ENCODE data around the gene TMEM63B. TPM values are rescaled to one million over a fixed set of nuclear protein-coding genes. Genes with fewer than 3 reads are reported as not detected.

The TMEM63B gene
- total and polyA plus RNA-seq, 9 of the 15 experiments (the other 6 are each of a cell fraction or from before 2014, with no cell fraction given), result 0.14 to 39.4 (median 14.4) TPM

- TF ChIP-seq ZNF780A (CRISPR knock-in tag; IDR thresholded peaks at IDR 0.05), result no peak
- no peak for TF ChIP-seq PATZ1 (CRISPR knock-in tag; IDR thresholded peaks at IDR 0.05; ENCODE audit: borderline replicate concordance)
- no peak for TF ChIP-seq ZNF57 (CRISPR knock-in tag; IDR thresholded peaks at IDR 0.05)
- no peak for TF ChIP-seq PTBP1 (IDR thresholded peaks at IDR 0.05; ENCODE audit: low read depth, low read length)
- TF ChIP-seq FOXP1 (CRISPR knock-in tag; IDR thresholded peaks at IDR 0.05), result 0 out of 2 replicates have a peak, but pooled peaks have one; percentile 79
- TF ChIP-seq TBL1XR1 (IDR thresholded peaks at IDR 0.05; ENCODE audit: low read length in 2 of 2), result no peak
- no peak for TF ChIP-seq HINFP (tag; conservative IDR thresholded peaks at IDR 0.05; ENCODE audit: low read depth)
- TF ChIP-seq TGIF2 (CRISPR knock-in tag; IDR thresholded peaks at IDR 0.05), result no peak
- TF ChIP-seq KLF10 (CRISPR knock-in tag; IDR thresholded peaks at IDR 0.05), result no peak
- TF ChIP-seq CEBPB (tag; IDR thresholded peaks at IDR 0.05), result no peak
- TF ChIP-seq RB1 (IDR thresholded peaks at IDR 0.05; ENCODE audit: low read depth), result no peak; the same call in 1 of the 2 replicates
- TF ChIP-seq ZNF551 (CRISPR knock-in tag; IDR thresholded peaks at IDR 0.05), result no peak
- TF ChIP-seq CREB3 (tag; conservative IDR thresholded peaks at IDR 0.05; ENCODE audit: low read depth), result no peak
- TF ChIP-seq MECOM (CRISPR knock-in tag; IDR thresholded peaks at IDR 0.05), result no peak
- TF ChIP-seq ZNF140 (CRISPR knock-in tag; IDR thresholded peaks at IDR 0.05), result no peak
- no peak for TF ChIP-seq RFX5 (IDR thresholded peaks at IDR 0.05; ENCODE audit: low read depth, low read length)
- TF ChIP-seq ZBTB8A (IDR thresholded peaks at IDR 0.05; ENCODE audit: partially characterized antibody), result no peak
- TF ChIP-seq ETS1 (conservative IDR thresholded peaks at IDR 0.05; ENCODE audit: control insufficient read depth, low read depth, low read length), result no peak
- TF ChIP-seq ZNF263 (CRISPR knock-in tag; IDR thresholded peaks at IDR 0.05; ENCODE audit: borderline replicate concordance), result 0 out of 2 replicates have a peak, but pooled peaks have one; percentile 50
- TF ChIP-seq GABPB1 (CRISPR knock-in tag; IDR thresholded peaks at IDR 0.05), result no peak
- no peak for TF ChIP-seq KLF6 (CRISPR knock-in tag; IDR thresholded peaks at IDR 0.05; ENCODE audit: borderline replicate concordance)
These were observed 915 bp downstream of the TMEM63B start (continued) for GRCh38 chr6:44128020-44128917.
